ENCODE results near the gene TRPM8.

DNA sequence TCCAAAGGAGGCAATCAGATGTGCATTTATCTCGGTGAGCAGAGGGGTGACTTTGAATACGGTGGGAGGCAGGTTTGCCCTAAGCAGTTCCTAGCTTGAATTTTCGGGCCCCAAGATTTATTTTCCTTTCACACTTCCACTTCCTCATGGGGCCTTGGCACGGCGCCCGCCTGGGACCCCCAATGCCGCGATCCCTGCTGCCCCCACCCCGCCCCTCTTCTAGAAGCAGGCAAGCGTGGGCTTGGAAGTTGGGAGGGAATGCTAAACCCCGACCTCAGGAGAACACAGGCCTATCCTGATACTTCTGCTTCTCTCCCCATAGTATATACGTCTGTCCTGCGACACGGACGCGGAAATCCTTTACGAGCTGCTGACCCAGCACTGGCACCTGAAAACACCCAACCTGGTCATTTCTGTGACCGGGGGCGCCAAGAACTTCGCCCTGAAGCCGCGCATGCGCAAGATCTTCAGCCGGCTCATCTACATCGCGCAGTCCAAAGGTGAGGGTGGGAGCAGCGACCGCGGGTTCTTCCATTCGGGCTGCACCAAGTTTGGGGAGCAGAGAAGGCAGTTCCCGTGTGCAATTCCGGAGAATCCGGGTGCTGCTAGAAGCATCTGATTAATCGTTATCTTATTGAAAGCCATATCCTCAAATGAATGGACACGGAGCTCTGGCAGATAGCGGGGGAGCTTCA, 21.6 kb downstream of the TRPM8 start:
- TF ChIP-seq NRF1 (IDR thresholded peaks at IDR 0.05; ENCODE audit: low read depth, low read length) = no peak
- no peak for TF ChIP-seq RXRA (IDR thresholded peaks at IDR 0.05; ENCODE audit: insufficient read depth, low read depth, low read length)
- TF ChIP-seq SRF (IDR thresholded peaks at IDR 0.05; ENCODE audit: low read depth, low read length) = no peak
- TF ChIP-seq, protein P1, sequence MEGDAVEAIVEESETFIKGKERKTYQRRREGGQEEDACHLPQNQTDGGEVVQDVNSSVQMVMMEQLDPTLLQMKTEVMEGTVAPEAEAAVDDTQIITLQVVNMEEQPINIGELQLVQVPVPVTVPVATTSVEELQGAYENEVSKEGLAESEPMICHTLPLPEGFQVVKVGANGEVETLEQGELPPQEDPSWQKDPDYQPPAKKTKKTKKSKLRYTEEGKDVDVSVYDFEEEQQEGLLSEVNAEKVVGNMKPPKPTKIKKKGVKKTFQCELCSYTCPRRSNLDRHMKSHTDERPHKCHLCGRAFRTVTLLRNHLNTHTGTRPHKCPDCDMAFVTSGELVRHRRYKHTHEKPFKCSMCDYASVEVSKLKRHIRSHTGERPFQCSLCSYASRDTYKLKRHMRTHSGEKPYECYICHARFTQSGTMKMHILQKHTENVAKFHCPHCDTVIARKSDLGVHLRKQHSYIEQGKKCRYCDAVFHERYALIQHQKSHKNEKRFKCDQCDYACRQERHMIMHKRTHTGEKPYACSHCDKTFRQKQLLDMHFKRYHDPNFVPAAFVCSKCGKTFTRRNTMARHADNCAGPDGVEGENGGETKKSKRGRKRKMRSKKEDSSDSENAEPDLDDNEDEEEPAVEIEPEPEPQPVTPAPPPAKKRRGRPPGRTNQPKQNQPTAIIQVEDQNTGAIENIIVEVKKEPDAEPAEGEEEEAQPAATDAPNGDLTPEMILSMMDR (IDR thresholded peaks at IDR 0.05; ENCODE audit: control extremely low read depth in 1 of 3, insufficient read depth in 1 of 3, low read depth in 1 of 3, low read length in 3 of 3) = no peak
- no peak for TF ChIP-seq EP300 (IDR thresholded peaks at IDR 0.05; ENCODE audit: borderline replicate concordance in 1 of 2, low read depth in 2 of 2, low read length in 2 of 2)
- no peak for TF ChIP-seq EZH2 (IDR thresholded peaks at IDR 0.05; ENCODE audit: low read depth, low read length, severe bottlenecking)
- no peak for TF ChIP-seq PHF8 (conservative IDR thresholded peaks at IDR 0.05; ENCODE audit: low read depth, low read length)
- TF ChIP-seq CHD7 (IDR thresholded peaks at IDR 0.05; ENCODE audit: insufficient replicate concordance, low read length) = no peak
- TF ChIP-seq RFX5 (IDR thresholded peaks at IDR 0.05; ENCODE audit: borderline replicate concordance, low read depth, low read length) = no peak
- TF ChIP-seq JUND (IDR thresholded peaks at IDR 0.05; ENCODE audit: low read length) = no peak
- TF ChIP-seq HDAC6 (IDR thresholded peaks at IDR 0.05; ENCODE audit: low read depth, low read length) = no peak
- TF ChIP-seq POLR2AphosphoS5 (IDR thresholded peaks at IDR 0.05; ENCODE audit: low read depth, low read length) = no peak
